ENCODE measurements around the gene ABCF2. TPM values are rescaled to one million over a fixed set of nuclear protein-coding genes. Genes with fewer than 3 reads are reported as not detected.
A peak's percentile ranks its signal among the peaks of the same experiment; 100 is the strongest.

ABCF2 gene
- total RNA-seq, 2 experiments from 2014 or later = 48.4 to 49.0 TPM

DNA sequence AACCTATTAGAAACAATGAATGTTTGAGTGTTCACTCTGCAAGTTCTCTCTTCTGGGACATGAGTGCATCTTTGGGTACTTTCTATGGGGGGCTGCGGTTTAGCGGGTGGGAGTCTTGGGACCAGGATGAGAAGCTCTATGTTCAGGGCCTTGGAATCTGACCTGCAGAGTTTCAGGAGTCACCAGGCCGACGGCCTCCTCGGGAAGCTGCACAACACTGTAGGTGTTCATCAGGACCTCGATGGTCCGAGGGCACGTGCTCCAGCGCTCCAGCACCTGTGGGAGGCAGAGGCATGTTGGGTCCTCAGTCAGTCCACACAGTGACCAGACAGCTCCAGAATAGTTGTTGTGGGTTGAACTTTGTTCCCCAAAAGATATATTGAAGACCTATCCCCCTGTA, 50.6 kb downstream of the ABCF2 start:
- Mint-ChIP-seq H3K27me3 (peaks cover 28% of the 10 kb centered on the region), H3K27ac (no peak overlapping the region)

DNA sequence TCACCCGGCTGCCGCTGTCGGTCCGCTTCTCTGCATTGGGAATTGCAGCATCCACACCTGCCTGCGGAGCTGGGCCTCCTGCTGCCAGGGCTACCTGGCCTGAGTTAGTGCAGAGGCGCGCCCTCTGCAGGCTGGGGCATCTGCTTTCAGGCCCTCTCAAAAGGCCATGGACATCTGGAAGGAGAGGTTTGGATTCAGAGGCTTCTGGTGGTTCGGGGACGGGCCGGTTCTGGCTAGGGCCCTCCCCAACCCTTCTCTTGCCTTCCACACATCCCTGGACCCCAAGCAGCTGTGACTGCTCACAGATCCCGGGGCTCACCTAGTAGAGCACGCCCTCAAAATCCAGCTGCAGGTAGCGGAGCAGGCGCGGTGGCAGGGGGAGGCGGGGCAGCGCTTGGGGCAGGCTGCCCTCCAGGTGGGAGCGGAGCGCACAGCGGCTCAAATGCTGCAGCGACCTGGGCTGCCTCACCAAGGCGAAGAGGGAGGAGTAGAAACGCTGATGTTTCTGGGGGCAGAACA, 51.2 kb downstream of the ABCF2 start:
- Mint-ChIP-seq H3K9me3 (ENCODE audit: low read depth) (no peaks in the 10 kb centered on the region), H3K4me3 (no peak overlapping the region), H3K4me1 (peaks cover 3% of the 10 kb centered on the region), H3K27ac (no peak overlapping the region), H3K36me3 (ENCODE audit: low read depth) (no peaks in the 10 kb centered on the region), H3K27me3 (peaks cover 34% of the 10 kb centered on the region)
- intact Hi-C loops (cut with DNase I, micrococcal nuclease) = no loop called here
- ATAC-seq = no peak
- DNase-seq = no peak
- ChIA-PET CTCF (interaction anchor here (0.6 to 2.1 kb wide), 2 partner anchors 10 to 13 kb away, joined by 3 to 6 read pairs; no protein-coding TSS in a partner anchor), POLR2A (no interaction called here)

More for the DNA sequence above, 50.6 kb downstream of the ABCF2 start:
- no peak for ATAC-seq
- DNase-seq = no peak
- ChIA-PET POLR2A (no interaction called here), CTCF (interaction anchor here (0.6 to 2.1 kb wide), 4 partner anchors 8 to 65 kb away, joined by 3 to 6 read pairs (median 4); partner anchors contain the start of gene GBX1)
- Mint-ChIP-seq H3K4me3 (no peak overlapping the region), H3K9me3 (ENCODE audit: low read depth) (no peaks in the 10 kb centered on the region), H3K4me1 (peaks cover 3% of the 10 kb centered on the region), H3K36me3 (ENCODE audit: low read depth) (no peaks in the 10 kb centered on the region)
- intact Hi-C loops (cut with DNase I, micrococcal nuclease) = no loop called here

DNA sequence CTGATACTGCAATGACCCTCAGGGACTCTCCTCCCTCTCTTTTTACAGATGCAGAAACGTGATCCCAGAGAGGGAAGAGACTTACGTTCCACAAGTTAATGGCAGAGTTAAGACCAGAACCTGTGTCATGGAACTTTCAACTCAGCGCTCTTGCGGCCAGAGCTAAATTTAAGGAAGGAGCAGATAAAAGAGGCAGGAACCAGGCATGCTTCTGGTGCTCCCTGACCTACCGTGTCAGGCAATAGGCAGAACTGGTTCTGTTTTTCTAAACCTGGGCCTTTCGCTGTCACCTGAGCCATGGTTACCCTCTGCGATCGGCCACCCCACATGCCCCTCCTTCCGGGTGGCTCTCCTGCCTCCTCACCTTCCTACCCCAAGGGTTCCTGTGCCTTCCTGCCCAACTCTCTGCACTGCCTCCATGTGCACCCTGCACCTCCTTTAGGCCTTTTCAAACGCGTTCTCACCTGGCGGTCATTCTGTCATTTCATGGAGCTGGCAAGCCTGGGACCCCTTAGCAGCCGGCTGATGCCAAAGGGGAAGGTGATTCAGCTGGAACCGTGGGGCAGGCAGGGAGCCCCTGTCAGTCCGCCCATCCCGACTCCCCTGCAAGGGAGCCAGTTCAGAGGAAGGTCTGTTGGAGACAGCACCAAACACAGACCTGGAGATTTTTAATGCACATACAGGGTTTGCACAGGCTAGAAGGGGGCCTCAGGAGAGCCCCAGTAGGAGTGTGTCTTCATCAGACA, 51.8 kb downstream of the ABCF2 start:
- peaks cover 32% of the 10 kb centered on the region for H3K27me3 Mint-ChIP-seq
- CTCF ChIA-PET = interaction anchor here (0.6 to 2.1 kb wide), 4 partner anchors 9 to 55 kb away, joined by 3 to 6 read pairs (median 4); no protein-coding TSS in a partner anchor
- H3K4me1 Mint-ChIP-seq = peaks cover 3% of the 10 kb centered on the region
- POLR2A ChIA-PET = no interaction called here
- DNase-seq = no peak
- no peak overlapping the region for H3K4me3 Mint-ChIP-seq
- no peak overlapping the region for H3K27ac Mint-ChIP-seq
- no peaks in the 10 kb centered on the region for H3K36me3 Mint-ChIP-seq (ENCODE audit: low read depth)
- no peak for ATAC-seq
- intact Hi-C loops (cut with DNase I, micrococcal nuclease) = no loop called here
- no peaks in the 10 kb centered on the region for H3K9me3 Mint-ChIP-seq (ENCODE audit: low read depth)

DNA sequence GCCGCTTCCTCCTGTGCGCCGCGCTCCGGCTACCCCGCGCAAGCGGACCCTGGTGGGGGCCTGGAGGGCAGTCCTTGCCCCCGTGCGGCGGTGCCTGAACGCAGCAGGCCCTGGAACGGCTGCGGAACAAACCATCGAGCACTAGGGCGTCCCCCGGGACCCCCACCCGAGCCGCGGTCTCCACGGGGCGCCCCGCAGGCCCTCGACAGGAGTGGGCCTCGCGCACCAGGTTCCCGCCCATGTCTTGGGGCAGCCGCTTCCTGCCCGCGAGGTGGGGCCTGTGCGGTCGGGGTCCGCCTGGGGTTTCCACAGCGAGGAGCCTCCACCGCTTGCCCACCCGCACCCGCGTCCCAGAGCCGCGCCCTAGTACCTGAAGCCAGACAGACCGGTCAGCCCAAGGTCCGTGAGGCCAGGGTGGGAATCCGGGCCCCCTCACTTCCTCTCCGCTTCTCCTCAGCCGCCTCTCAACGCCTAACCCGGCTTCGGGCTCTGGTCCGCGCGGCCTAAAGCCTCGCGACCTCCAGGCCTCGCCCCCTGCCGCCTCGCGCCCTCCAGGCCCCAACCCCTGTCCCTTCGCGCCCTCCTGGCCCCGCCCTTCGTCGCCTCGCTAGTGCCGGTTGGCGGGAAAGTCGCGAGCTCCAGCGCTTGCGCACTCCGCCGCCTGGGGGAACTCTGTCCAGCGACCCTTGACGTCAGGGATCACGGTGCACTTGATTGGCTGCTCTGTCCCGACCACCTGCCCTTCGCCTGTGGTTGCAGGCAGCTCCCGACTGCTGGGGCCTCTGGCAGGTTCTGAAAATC, 52.6 kb downstream of the ABCF2 start:
- CTCF ChIA-PET = interaction anchor here (0.6 to 2.1 kb wide), 4 partner anchors 9 to 54 kb away, joined by 3 to 6 read pairs (median 4); no protein-coding TSS in a partner anchor
- H3K9me3 Mint-ChIP-seq (ENCODE audit: low read depth) = no peaks in the 10 kb centered on the region
- peaks cover 3% of the 10 kb centered on the region for H3K4me1 Mint-ChIP-seq
- DNase-seq (peak; percentile 57), ATAC-seq (peak; percentile 38)
- H3K36me3 Mint-ChIP-seq (ENCODE audit: low read depth) = no peaks in the 10 kb centered on the region
- peaks cover 37% of the 10 kb centered on the region for H3K27me3 Mint-ChIP-seq
- POLR2A ChIA-PET = no interaction called here
- intact Hi-C loops (cut with DNase I, micrococcal nuclease) = loop anchor here (5.0 kb wide), 2 partner anchors 128 to 178 kb away; no protein-coding TSS in a partner anchor
- H3K4me3 Mint-ChIP-seq = no peak overlapping the region
- no peak overlapping the region for H3K27ac Mint-ChIP-seq

DNA sequence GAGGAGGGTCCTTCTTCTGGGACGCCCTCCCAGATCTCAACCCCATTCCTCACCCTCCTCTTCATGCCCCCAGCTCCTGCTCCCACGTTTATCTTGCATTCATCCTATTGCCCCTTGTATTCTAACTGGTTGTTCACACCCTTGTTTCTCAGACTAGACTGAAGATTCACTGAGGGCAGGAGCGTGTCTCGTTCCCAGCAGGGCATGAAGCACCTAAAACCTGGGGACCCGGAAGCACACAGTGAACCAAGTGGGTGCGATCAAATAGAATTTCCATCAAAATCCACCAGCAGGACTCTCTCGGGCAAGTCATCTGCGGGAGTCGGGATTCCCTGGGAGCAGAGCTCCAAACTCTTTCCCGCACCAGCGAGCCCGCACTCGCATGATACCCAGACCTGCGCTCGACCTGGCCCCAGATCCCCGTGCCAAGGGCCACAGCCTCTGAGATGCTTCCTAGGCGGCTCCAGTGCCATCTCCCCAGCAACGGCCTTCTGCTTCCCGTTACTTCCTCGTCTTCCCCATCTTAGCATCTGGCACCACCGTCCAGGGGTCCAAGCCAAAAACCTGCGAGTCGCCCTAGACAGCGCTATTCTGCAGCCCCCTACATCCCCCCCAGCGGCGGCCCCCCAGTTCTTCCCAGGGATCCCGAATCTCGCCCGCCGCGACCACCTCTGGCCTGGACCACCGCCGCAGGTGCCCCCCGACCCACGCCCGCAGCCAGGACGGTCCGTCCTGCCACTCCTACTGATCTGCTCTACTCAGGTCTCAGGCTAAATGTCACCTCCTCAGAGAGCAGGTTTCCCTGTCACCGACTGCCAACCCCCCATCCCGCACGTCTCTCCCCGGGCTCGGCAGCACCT, 53.4 kb downstream of the ABCF2 start:
- H3K4me1 Mint-ChIP-seq = peaks cover 4% of the 10 kb centered on the region

DNA sequence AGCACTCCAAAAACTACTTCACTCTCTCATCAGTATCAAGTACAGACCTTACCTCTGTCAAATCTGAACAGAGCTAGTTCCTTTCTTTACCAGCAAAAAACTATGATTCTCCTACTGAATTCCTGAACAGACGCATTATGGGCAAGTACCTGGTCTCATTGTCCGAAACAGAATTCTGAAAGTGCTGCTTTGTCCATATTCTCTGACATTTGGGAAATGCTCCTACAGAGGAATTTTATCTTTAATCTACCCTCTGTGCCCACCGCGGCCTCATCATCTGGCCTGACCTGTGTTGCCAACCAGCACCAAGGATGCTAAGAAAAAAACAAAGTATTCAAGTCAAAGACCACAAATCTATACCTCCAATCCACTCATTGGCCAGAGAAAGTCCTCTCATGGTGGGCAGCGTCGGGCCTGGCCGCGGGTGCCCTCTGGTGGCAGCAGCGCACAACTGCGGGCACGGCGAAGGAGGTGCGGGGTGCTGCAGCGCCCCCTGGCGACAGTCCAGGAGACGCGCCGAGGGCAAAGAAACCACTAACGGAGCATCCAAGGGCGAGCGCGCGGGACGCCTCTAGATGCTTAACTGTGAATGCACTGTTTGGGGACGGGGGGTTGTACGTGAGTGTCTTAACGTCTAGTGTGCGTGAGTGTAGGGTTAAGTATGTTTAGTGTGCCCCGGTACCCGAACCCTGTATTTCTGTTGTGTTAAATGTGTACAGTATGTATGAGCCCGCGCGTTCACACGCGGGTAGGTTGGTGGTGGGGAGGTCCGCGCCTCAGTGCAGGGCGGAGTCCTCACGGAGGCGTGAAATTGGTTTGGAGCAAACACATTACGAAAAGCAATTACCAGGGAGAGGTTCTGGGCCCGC, 54.5 kb downstream of the ABCF2 start:
- Mint-ChIP-seq H3K27ac (no peak overlapping the region), H3K4me1 (peaks cover 8% of the 10 kb centered on the region), H3K36me3 (ENCODE audit: low read depth) (no peaks in the 10 kb centered on the region), H3K9me3 (ENCODE audit: low read depth) (no peaks in the 10 kb centered on the region), H3K4me3 (no peak overlapping the region), H3K27me3 (peaks cover 48% of the 10 kb centered on the region)
- ChIA-PET POLR2A (no interaction called here), CTCF (interaction anchor here (0.6 to 1.0 kb wide), 8 partner anchors 8 to 240 kb away, joined by 3 to 9 read pairs (median 3); no protein-coding TSS in a partner anchor)
- DNase-seq (peak; percentile 90), ATAC-seq (peak; percentile 74)
- intact Hi-C loops (cut with DNase I, micrococcal nuclease) = loop anchor here (1.0 to 5.0 kb wide), 5 partner anchors 48 to 180 kb away; no protein-coding TSS in a partner anchor

More for the DNA sequence above, 53.4 kb downstream of the ABCF2 start:
- Mint-ChIP-seq H3K9me3 (ENCODE audit: low read depth) (no peaks in the 10 kb centered on the region), H3K4me3 (no peak overlapping the region), H3K36me3 (ENCODE audit: low read depth) (no peaks in the 10 kb centered on the region), H3K27ac (no peak overlapping the region), H3K27me3 (peaks cover 44% of the 10 kb centered on the region)
- ChIA-PET POLR2A (no interaction called here), CTCF (interaction anchor here (0.6 kb wide), 1 partner anchor 27 kb away, joined by 4 read pairs; no protein-coding TSS in a partner anchor)
- intact Hi-C loops (cut with DNase I, micrococcal nuclease) = loop anchor here (5.0 kb wide), 2 partner anchors 129 to 179 kb away; no protein-coding TSS in a partner anchor
- no peak for ATAC-seq
- DNase-seq = no peak

DNA sequence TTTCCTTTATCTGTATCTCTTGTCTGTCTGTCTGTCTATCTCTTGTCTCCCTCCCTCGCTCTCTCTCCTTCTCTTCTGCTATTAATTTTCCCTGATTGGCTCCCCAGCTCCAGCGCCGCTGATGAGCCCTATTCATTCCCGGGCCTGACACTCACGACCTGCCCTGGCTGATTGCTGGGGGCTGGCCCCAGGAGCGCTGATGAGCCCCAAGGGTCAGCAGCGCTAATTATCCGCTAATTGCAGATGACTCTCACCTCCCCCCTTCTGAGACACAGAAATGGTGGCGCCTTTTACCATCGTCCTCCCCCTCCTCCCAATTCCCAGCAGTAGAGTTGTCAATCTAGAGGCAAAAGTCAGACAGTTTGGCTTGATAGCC, 58.2 kb downstream of the ABCF2 start:
- POLR2A ChIA-PET = no interaction called here
- no peaks in the 10 kb centered on the region for H3K36me3 Mint-ChIP-seq (ENCODE audit: low read depth)
- H3K9me3 Mint-ChIP-seq (ENCODE audit: low read depth) = no peaks in the 10 kb centered on the region
- H3K4me1 Mint-ChIP-seq = peaks cover 9% of the 10 kb centered on the region
- ATAC-seq (no peak), DNase-seq (no peak)
- intact Hi-C loops (cut with DNase I, micrococcal nuclease) = loop anchor here in 1 of 2 experiments (1.0 kb wide), 1 partner anchor 44 kb away; no protein-coding TSS in a partner anchor
- peaks cover 47% of the 10 kb centered on the region for H3K27me3 Mint-ChIP-seq
- CTCF ChIA-PET = interaction anchor here (0.7 to 2.0 kb wide), 9 partner anchors 10 to 175 kb away, joined by 3 to 8 read pairs (median 4); no protein-coding TSS in a partner anchor
- no peak overlapping the region for H3K27ac Mint-ChIP-seq
- no peak overlapping the region for H3K4me3 Mint-ChIP-seq

DNA sequence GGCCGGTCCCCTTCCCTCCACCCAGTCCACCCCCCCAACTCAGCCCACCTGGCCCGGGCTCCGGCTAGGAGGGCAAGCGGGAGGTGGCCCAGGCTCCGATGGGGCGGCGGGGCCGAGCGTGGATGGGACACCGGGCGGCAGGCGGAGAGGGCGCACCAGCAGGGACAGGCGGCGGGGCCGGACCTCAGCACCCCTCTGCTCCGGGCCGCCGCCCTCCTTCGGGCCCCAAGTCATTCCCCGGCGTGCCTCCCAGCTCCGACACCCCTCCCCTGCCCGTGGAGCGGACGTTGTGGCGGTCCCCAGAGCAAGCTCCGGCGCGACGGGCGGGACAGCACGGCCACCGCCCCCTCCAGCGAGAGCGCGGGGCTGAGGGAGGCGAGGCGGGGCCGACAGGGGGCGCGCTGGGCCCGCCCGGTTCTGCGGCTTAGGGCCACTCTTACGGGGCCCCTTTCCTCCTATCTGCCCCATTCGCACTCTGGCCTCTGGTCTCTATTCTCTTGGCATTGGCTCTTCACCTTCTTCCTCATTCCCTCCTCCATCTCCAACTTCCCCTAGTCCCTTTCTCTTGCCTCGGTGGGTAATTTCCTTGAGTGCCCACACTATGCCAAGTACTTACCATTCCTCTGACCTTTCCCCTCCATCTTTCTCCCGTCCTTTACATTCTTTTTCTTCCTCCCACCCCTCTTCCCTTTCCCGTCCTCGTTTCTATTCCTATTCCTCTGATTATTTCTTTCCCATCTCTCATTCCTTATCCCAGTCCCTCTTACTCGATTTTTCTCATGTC, 58.8 kb downstream of the ABCF2 start:
- Mint-ChIP-seq H3K27ac (no peak overlapping the region), H3K4me1 (peaks cover 9% of the 10 kb centered on the region), H3K27me3 (peaks cover 41% of the 10 kb centered on the region), H3K36me3 (ENCODE audit: low read depth) (no peaks in the 10 kb centered on the region), H3K4me3 (peak overlapping the region; percentile 39), H3K9me3 (ENCODE audit: low read depth) (no peaks in the 10 kb centered on the region)
- intact Hi-C loops (cut with DNase I, micrococcal nuclease) = loop anchor here in 1 of 2 experiments (1.0 kb wide), 1 partner anchor 44 kb away; no protein-coding TSS in a partner anchor
- ATAC-seq (peak; percentile 82), DNase-seq (peak; percentile 81)
- ChIA-PET POLR2A (no interaction called here), CTCF (interaction anchor here (0.6 to 2.0 kb wide), 18 partner anchors 9 to 185 kb away, joined by 3 to 8 read pairs (median 4); no protein-coding TSS in a partner anchor)

DNA sequence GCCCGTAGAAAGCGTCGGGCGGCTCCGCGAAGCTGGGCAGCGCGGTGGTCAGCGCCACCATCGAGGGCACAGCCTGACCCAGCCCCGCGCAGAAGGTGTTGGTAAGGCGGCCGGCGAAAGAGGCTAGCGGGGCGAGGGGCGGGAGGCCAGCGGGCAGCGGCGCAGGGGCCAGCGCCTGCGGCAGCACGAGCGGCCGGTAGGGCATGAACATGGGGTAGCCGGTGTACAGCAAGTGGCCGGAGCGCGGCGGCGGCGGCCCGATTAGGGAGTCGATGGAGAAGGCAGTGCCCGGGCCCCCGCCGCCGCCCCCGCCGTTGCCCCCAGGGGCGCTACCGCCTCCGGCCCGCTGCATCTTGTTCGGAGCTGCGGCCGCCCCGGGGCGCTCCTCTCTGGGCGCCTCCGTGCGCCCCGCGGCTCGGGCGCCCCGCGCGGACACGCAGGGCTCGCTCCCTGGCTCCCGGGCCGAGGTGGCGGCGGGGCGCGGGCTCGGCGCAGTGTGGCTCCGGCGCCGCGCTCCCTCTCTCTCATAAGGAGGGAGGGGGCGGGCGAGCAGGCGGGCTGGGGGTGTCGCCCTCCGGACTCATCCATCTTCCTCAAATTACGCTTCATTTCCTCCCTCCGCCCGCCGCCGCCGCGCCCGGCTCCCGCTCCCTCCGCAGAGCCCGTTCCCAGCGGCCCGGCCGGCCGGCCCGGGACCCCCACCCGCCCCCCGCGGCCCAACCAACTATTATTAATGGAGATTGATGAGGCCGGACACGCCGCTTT, 59.6 kb downstream of the ABCF2 start, which contains the start of gene GBX1:
Gene GBX1 (minus strand): TSS at position 498 of the 765 bp plus-strand sequence. CDS start 146 bp downstream, at position 352.
- Mint-ChIP-seq H3K4me1 (peaks cover 6% of the 10 kb centered on the region), H3K27ac (no peak within 1 kb of the TSS), H3K36me3 (ENCODE audit: low read depth) (no peaks in the 10 kb centered on the region), H3K4me3 (peak within 1 kb of the TSS; percentile 39), H3K9me3 (ENCODE audit: low read depth) (no peaks in the 10 kb centered on the region), H3K27me3 (peaks cover 35% of the 10 kb centered on the region)
- CTCF ChIA-PET = interaction anchor here (0.6 to 2.0 kb wide), 24 partner anchors 8 to 1453 kb away, joined by 3 to 8 read pairs (median 4); a partner anchor contains a TSS
- DNase-seq (peak; percentile 32), ATAC-seq (peak; percentile 55)
- intact Hi-C loops (cut with DNase I, micrococcal nuclease) = no loop called here
- POLR2A ChIA-PET = no interaction called here

Measured in activated CD4-positive, alpha-beta T cell treated with anti-CD3 and anti-CD28 coated beads for 36 hours (primary cell).